Measurements from ENCODE around the gene MCTP1.
A peak's percentile ranks its signal among the peaks of the same experiment; 100 is the strongest.

The MCTP1 gene

DNA sequence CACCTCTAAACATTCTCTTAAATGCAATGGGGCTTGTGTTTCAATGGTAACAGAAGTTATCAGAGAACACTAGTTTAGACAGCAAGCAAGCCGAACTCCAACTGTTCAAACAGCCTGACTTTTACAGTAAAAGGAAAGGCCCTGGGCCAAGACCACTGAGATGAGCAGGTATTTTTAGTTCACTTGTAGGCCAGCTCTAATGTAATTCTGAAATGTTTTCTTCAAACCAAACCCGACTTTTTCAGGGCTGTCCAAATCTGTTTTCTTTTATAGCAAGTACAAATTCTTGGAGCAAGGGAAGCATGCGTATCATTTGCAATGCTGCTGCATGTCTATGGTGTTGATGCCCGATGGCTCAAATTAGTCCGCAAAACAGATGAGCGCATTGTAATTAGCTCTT, 473.6 kb downstream of the MCTP1 start:
- DNase-seq (ENCODE audit: low read depth) = no peak

DNA sequence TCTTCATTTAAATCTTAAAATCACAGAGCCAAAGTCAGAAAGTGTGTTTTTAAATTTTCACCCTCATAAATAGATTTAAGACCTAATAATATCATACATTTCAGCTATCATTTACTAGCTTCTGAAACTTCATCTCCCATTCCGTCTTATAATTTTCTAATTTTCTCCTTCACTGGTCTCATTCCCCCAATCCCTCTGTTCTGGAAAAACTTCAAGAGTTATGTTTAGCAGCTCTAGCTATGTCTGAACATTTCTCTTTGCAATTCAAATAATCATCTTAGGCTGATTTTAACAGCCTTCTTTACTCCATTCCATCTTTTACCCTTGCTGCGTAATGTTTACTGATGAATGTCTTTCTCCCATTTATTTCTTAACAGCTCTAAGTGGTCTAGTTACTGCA, 474.0 kb downstream of the MCTP1 start:
- DNase-seq (ENCODE audit: low read depth) = no peak

DNA sequence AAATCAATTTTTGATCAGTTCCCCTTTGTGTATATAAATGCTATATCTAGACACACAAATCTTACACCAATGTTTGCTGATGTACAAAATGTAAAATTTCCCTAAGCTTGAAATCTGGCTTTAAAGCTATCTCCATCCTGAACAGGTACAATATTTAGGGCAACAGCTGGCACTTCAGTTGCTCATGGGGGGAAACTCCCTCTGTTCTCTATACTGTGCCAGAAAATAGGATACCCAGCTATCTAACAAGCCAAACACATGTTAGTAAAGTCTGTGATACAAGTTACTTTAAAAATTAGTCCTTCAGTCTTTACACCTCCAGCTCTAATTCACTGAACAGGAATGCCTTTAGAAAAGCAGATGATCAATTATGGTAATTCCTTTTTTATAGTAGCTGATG, 474.6 kb downstream of the MCTP1 start:
- no peak for DNase-seq (ENCODE audit: low read depth)

DNA sequence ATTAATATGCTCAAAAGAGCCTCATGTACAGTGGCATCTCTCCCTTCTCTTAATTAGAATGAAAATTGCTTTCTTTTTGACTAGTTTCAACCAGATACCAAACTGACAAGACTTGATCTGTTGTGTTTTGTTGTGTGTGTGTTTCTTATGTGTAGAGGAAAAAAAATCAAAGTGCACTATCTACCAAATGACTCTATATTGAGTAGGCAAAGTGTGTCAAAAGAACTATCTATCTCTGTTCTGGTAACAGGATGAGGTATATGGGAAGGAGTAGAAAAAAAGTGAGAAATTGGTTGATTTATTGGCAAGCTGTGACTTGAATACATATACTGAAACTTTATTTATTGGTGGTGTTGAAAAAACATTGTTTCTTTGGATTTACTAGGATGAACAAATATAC, 476.4 kb downstream of the MCTP1 start:
- no peak for DNase-seq (ENCODE audit: low read depth)

DNA sequence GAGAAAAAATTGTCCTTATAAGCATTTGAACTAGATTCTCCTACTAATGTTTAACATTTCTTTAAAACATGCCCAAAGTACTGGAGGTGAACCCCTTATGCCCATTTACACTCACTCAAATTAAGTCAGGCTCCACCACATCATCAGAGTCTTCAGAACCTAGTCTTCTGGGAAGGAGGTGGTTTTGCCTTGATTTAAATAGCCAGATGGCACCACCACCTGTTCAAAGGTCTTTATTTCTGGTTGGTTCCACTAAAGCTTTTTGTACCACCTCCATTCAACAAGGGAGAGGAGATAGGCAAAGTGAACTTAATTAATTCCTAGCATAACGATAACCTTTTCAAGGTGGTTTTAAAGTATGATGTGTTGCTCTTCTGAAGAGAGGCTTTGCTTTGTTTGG, 476.9 kb downstream of the MCTP1 start:
- no peak for DNase-seq (ENCODE audit: low read depth)

DNA sequence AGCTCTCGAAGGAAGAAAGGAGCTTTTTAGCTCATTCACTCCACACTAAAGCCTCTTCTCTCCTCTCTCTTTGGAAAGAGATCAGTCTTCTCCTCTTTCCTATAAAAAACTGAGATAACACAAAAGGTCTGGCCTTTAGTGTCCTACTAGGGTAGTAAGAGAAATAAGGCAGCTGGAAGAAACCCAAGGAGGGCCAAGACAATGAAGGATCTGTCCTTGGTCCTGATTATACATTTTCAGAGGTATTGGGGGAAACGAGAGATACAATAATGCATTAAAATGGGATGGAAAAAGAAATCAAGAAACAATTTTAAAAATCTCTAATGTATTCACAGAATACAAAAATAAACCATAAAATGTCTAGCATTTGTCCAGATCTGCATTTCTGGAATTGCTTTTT, 482.4 kb downstream of the MCTP1 start:
- no peak for DNase-seq (ENCODE audit: low read depth)

DNA sequence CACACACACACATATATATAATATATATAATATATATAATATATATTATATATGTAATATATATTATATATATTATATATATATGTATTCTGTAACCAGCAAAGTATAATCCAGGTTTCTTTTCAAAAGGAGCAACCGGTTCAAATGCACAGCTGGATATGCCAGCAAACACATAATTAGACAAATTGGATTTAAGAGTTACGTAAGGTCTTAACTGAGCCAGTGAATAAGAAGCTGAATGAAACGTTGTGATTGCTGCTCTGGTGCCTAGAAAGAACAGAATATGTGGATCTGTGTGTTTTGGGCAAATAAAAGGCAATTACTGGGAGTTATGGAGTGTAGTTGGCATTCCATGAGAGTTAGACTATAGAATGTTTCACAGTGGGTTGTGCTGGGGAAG, 488.3 kb downstream of the MCTP1 start:
- no peak for DNase-seq (ENCODE audit: low read depth)

DNA sequence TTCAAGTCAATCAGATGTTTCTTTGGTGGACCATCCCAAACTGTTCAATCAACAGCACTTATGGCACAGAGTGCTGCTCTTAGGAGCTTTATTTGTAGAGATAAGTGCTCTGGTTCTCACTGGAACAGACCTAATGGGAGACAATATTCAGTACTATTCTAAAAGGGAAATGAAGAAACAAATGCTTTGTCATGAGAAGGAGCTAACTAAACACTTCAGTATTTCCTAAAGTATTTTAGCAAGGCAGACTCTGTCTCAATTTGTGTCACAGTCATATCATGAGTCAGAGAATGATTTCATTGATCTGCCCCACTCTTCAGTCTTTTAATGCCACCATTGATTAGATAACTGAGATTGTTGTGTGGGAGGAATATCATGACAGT, 491.1 kb downstream of the MCTP1 start:
- peak; percentile 40 for DNase-seq (ENCODE audit: low read depth)

DNA sequence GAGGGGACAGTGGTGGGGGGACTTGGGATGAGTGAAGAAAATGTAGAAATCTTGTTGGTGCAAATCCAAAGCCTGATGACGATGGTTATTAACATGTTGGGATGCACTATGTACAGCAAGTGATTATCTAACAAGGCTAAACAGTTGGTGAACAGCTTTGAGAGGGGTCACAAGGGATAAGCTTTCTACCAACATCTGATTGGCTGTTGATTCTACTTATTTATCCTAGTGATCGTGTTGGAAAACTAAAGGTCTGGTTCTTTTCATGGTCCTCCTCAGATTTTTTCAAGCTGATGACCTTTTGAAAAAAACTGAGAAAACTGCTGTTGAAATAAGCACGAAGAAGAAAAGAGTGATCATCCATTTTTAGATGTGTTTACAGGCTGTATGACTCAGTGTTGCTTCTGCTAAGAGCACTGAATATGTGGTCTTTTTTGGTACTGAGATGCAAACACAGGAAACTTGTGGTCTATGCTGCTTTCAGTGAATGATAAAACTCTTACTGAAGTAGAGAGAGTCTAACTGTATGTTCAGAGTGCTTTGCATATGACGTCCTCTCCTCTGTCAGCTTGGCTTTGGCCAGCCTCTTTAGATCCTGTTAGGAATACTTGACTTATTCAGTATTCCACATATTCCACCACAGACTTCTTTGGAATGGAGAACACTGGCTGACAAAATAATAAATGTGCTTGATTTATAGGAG, 491.6 kb downstream of the MCTP1 start:
- peak; percentile 97 for DNase-seq (ENCODE audit: low read depth)

DNA sequence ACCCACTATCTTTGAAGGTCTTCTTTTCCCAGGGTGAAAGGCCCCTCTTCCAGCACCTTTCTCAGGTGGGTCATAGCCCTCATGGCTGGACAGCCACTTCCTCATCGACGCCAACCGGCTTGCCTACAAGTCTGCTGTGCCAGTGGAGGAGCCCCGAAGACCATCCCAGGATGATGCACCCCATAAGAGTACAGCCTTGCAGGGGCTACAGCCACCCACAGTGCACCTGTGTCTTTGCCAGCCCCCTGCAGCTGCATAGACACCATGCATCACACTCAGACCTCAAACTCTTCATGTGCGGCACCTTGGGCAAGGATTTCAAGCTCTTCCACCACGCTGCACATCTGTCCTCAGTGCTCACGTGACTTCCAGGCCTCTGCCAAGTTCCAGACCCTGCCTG, 493.1 kb downstream of the MCTP1 start:
- DNase-seq (ENCODE audit: low read depth) = no peak

DNA sequence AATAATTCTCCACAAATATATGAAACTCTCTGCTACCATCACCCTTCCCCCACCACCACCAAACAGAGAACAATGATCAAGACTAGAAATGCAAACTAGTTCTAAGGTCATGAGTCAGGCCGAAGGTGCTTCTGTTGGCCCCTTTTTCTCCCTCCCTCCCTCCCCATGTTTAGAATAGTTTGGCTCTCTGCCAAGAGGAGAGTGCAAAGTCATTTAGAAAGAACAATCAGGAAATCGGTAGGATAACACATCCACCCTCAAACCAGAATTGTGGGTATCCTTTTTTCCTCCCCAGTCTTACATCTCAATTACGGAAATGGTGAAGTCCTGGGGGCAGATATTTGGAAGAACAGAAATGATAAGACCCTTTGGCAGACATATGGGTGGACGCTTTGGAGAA, 496.4 kb downstream of the MCTP1 start:
- DNase-seq (ENCODE audit: low read depth) = no peak

DNA sequence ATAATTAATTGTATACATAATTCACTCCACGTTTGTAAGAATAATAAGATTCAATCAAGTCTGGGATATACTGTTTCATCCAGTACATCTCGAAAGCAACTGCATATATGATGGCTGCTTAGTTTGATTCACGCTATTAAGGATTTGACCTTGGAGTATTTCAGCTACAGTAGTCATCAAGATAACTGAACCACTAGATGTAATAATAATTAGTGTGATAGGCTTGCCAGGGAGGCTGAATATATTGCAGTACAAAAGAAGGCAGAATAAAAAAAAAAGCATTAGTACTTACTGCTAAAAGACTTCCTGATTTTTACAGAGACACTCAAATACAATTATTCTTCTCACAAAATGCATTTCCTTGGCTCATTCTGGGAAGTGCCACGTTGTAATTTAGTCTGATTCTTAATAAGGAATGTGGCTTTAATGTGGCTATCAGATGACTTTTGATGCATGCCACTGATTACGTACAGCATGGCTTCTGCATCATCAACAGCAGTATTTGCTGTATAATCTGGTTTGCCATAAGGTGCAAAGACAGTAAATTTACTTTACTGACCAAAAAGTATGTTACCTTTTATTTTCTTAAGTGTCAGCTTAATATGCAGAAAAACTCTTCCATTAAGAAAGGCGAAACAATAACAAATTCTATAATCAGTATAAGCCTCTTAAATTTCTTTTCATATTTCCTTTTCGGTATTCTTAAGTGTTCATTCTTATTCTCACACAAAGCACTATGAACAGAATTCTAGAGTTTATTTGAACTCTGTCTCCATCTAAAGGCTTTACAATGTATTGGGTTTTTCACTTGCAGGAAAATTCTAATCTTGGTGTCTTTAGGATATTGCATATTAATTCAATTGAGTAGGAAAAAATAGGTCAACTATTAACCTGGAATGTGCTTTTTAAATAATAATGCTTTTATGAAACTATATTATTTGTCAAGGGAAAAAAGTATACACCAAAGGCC, 500.1 kb downstream of the MCTP1 start:
- DNase-seq (ENCODE audit: low read depth) = no peak

DNA sequence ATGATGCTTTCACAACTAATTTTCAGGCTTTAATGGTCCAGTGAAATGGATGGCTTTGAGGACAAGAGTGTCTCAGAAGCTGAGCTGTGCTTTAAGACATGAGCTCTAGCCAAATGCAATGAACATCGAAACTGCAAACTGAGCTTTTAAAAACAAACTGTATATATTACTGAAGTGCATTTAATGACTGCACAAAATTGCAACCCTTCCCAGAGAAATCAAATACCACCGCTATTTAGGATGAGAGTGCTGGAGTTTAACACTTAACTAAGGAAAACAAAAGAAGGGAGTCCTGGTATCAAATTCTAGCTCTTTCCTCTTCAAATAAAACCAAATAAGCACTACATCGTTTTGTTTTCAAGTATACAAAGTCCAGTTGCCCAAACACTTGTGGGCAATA, 502.5 kb downstream of the MCTP1 start:
- no peak for DNase-seq (ENCODE audit: low read depth)

DNA sequence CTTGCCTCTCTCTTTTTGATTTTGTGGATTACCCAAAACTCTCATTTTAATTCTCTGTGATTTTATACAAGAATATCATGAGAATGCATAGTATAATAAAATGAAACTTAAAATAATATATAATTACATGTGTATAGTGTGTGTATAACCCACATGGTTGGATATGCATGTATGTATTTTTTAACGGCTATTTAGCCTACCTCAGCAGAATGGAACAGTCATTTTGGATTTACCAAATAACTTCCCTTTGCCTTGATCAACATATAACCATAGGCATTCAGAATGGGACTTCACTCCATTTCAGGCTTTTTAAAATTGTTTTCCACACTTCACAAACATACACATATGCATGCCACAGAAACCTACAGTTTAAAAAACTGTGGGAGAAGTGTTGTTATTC, 505.2 kb downstream of the MCTP1 start:
- no peak for DNase-seq (ENCODE audit: low read depth)

DNA sequence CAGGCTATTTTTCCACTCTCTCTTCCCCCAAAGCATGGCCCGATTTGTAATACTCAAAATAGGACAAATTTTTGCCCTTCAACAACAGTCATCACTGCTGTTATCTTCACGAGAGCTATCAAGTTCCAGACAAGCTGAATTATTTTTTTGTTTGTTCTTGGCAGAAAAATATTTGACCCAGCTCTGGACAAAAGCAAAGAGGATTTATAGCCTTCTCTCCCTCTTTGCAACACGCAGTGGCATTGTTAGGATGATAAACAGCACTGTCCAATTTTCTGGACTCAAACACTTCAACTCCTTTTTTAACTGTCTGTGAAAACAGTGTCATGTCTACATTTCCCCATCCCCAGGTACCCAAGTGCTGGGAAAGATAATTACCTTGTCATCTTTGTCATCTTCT, 506.2 kb downstream of the MCTP1 start:
- no peak for DNase-seq (ENCODE audit: low read depth)

DNA sequence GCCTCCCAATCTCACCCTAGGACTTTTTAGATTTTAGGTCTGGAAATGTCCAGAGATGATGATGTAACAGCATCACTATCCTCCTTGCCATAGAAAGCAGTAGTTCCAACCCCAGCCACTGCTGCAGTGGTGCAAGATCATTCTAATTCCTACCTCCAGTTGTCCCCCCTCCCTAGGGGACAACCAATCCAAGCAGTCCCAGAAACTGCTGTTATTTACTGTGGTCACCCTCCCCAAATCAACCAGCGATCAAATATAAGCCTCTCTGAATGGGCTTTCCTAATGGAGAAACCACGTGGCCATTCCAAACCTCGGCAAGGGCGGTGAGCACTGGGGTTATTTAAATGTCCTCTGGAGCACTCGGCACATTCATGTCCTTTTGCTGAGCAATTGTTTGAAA, 506.6 kb downstream of the MCTP1 start:
- no peak for DNase-seq (ENCODE audit: low read depth)

DNA sequence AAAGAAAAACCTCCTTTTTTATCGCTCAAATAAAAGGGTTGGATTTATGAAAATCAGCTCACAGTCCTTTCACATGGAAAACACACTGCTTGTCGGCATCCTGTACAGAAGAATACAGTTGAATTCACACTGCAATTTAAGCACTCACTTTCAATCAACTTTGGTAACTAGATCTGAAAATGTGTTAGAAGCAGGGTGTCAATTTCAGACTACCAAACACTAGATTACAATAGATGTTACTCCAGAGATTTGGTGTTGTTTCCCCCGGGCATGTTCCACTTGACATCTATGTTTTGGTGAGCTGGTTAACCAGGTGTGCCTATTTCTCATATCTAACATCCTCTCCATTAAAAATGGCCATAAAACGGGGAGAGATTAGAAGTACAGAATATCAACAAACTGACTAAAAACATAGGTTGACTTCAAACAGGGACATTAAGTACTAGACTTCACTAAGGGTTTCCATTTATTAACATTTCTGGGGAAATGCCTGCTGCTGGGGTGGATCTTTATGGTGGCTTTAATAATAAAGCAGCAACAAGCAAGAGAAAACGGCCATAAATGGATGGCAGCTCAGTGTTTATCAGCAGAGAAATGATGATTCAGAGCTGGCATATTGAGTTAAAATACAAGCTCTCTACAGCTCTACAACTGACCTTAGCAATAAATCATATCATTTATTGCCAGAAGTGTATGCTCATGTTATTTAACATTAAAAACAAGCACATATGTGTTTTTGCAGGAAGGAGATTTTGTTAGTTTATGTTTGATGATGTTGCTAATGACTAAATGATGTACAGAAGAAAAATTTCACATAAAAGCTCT, 507.6 kb downstream of the MCTP1 start:
- no peak for DNase-seq (ENCODE audit: low read depth)

DNA sequence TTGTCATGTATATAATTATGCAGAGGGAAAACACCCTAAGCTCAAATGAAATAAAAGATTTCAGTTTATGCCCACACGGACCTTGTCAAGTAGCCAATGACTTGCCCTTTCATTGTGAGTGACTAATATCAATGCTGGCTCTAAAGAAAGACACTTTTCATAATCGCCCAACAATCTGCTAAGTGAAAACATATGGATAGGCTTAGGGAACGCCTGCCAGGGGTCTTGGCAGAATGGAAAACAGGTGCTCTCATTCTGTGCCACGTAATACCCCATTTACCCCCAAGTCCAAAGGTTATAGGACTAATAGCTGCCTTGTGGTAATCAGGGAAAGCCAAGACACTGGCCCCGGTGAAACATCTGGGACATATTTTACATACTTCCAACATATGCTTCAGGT, 508.7 kb downstream of the MCTP1 start:
- DNase-seq (ENCODE audit: low read depth) = no peak

DNA sequence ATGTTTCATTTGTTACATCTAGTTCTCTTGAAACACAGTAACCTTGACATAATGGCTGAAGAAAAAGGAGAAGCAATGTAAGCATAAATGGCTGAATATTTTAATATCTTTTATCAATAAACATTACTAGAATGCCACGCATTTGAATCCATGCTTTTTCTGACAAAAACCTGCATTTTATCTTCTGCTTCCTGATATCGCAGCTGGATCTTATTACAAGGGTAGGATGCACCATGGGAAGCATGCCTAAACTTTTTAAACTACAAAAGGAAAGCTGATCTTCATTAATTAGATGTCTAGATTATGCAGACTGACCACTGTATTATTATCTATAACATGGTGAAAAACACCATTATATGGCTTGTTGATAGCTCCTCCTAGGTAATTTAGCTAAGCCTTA, 509.8 kb downstream of the MCTP1 start:
- DNase-seq (ENCODE audit: low read depth) = no peak

DNA sequence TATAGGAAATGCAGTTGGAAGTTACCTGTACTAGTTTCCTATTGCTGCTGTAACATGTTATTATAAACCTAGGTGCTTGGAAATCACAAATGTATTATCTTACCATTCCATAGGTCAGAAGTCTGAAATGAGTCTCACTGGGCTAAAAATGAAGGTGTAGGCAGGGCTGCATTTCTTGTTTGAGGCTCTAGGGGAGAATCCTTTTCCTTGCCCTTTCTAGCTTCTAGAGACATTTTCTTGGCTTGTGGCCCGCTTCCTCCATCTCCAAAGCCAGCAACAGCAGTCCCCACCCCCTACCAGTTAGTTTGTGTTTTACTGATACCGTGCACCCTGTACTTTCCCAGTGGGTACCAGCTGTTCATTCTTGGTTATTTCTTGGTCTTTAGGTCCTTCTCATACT, 513.2 kb downstream of the MCTP1 start:
- no peak for DNase-seq (ENCODE audit: low read depth)

DNA sequence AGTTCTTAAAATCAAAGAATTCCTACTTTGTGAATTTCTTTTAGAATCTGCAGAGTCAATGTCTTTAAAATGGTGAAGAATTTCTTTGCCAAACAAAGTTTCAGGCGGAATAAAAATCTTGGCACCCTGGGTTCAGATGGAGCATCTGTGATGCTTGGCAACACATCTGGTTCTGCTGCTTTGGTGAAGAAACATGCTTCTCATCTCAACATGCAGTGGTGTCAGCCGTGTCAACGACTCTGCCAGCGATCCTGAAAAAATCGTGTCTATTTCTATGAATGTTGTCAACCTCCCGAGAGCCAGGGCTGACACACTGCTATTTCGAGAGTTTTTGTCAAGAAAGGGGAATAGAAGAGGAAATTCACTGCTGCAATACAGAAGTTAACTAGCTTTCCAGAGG, 514.9 kb downstream of the MCTP1 start:
- no peak for DNase-seq (ENCODE audit: low read depth)

DNA sequence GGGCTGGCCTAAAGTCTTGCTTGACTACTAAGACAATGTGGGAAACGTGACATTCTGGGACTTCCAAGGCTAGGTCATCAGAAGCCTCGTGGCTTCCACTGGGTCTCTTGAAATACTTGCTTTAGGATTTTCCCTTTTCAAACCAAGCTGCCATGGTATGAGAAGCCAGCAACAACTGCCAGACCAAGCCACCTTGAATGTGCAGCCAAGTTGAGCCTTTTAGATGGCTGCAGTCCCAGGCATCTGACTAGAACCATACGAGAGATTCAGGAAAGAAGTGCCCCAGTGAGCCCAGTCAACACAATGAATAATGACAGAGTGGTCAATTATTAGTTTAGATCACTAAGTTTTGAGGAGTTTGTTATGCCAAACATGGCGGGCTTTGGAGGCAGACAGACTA, 523.1 kb downstream of the MCTP1 start:
- no peak for DNase-seq (ENCODE audit: low read depth)

DNA sequence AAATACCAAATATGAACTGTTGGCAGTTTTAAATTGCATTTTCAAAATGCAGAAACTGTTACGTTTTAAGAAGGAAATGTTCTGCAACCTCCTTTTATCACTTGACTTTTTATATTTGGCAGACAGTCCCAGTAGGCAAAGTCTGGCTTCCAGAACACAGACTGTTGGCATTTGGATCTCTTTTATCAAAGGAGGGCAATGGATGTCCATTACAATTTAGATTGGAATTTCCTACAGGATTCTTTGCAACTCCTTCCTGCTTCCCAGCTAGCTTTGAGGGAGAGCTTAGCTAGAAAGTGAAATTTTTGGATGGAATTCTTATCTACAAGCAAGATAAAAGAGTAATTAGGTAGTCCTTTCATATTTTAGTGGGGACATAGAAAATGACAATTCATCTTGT, 523.8 kb downstream of the MCTP1 start:
- no peak for DNase-seq (ENCODE audit: low read depth)
